ENCODE results near the gene CD53. TPM values are rescaled to one million over a fixed set of nuclear protein-coding genes. Genes with fewer than 3 reads are reported as not detected.

Gene CD53
- polyA plus RNA-seq, 1 donor from 2014 or later = not detected

DNA sequence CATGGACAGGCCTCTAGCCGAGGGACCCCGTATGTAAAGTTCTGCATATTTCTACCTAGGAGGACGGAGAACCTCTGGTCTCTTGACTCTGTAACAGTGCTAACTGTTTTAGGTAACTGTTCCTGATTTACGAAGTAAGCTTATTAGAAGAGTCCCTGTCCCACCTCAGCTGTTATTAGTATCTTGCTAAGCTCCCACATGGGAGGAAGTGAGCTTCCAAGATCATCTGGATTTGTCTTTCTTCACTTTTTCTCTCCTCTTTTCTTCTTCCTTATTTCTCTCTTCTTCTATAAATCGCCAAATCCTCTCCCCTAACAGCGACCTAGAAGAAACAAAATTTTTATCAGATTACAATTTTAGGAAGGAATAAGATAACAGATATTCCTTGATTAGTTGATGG is 4.4 kb downstream of the CD53 start:
- Histone ChIP-seq H3K27me3 (ENCODE audit: insufficient read depth, low read depth, low read length) (no peaks in the 10 kb centered on the region), H3F3A (ENCODE audit: insufficient read depth, low read length, poor library complexity, severe bottlenecking) (no peaks in the 10 kb centered on the region), H3K4me3 (ENCODE audit: low read length) (no peak overlapping the region), H4K20me1 (ENCODE audit: insufficient read depth) (no peaks in the 10 kb centered on the region), H3K9me2 (ENCODE audit: insufficient read depth, low read length) (no peaks in the 10 kb centered on the region), H3K4me2 (ENCODE audit: low read length) (no peak overlapping the region), H3K79me2 (replicated peaks; ENCODE audit: insufficient read depth, low read length) (no peaks in the 10 kb centered on the region), H2AFZ (ENCODE audit: low read depth, low read length) (no peak overlapping the region), H3K27ac (ENCODE audit: low read length) (no peak overlapping the region), H3K9ac (ENCODE audit: low read length) (no peak overlapping the region), H3K36me3 (ENCODE audit: insufficient read depth, low read length) (no peaks in the 10 kb centered on the region), H3K9me3 (ENCODE audit: low read length) (no peaks in the 10 kb centered on the region)
- TF ChIP-seq POLR2AphosphoS5 (IDR thresholded peaks at IDR 0.05) = no peak

DNA sequence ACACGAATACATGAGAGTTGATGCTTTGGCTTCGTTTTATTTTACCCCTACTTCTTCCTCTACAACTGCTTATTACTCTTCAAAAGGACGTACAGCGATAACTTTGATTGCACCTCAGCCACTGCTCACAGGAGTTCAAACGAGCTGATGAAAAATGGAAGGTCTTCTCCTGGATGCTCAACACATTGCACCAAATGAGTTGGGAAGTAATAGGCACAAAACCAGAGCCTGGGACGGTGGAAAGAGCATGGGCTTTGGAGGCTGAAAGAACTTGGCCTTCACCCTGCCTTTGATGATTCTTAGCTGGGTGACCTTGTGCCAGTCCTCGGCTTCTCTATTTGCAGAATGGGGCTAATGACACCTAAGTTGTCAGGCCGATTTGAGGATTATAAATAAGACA is 4.8 kb downstream of the CD53 start:
- Histone ChIP-seq H3K9me3 (ENCODE audit: low read length) (no peaks in the 10 kb centered on the region), H3K27me3 (ENCODE audit: insufficient read depth, low read depth, low read length) (no peaks in the 10 kb centered on the region), H3K36me3 (ENCODE audit: insufficient read depth, low read length) (no peaks in the 10 kb centered on the region), H3K9me2 (ENCODE audit: insufficient read depth, low read length) (no peaks in the 10 kb centered on the region), H3K79me2 (replicated peaks; ENCODE audit: insufficient read depth, low read length) (no peaks in the 10 kb centered on the region), H3K4me2 (ENCODE audit: low read length) (no peak overlapping the region), H2AFZ (ENCODE audit: low read depth, low read length) (no peak overlapping the region), H3F3A (ENCODE audit: insufficient read depth, low read length, poor library complexity, severe bottlenecking) (no peaks in the 10 kb centered on the region), H3K27ac (ENCODE audit: low read length) (no peak overlapping the region), H4K20me1 (ENCODE audit: insufficient read depth) (no peaks in the 10 kb centered on the region), H3K9ac (ENCODE audit: low read length) (no peak overlapping the region), H3K4me3 (ENCODE audit: low read length) (no peak overlapping the region)
- TF ChIP-seq, protein P1, sequence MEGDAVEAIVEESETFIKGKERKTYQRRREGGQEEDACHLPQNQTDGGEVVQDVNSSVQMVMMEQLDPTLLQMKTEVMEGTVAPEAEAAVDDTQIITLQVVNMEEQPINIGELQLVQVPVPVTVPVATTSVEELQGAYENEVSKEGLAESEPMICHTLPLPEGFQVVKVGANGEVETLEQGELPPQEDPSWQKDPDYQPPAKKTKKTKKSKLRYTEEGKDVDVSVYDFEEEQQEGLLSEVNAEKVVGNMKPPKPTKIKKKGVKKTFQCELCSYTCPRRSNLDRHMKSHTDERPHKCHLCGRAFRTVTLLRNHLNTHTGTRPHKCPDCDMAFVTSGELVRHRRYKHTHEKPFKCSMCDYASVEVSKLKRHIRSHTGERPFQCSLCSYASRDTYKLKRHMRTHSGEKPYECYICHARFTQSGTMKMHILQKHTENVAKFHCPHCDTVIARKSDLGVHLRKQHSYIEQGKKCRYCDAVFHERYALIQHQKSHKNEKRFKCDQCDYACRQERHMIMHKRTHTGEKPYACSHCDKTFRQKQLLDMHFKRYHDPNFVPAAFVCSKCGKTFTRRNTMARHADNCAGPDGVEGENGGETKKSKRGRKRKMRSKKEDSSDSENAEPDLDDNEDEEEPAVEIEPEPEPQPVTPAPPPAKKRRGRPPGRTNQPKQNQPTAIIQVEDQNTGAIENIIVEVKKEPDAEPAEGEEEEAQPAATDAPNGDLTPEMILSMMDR (IDR thresholded peaks at IDR 0.05; ENCODE audit: poor library complexity, severe bottlenecking) = no peak
- TF ChIP-seq, protein P2, sequence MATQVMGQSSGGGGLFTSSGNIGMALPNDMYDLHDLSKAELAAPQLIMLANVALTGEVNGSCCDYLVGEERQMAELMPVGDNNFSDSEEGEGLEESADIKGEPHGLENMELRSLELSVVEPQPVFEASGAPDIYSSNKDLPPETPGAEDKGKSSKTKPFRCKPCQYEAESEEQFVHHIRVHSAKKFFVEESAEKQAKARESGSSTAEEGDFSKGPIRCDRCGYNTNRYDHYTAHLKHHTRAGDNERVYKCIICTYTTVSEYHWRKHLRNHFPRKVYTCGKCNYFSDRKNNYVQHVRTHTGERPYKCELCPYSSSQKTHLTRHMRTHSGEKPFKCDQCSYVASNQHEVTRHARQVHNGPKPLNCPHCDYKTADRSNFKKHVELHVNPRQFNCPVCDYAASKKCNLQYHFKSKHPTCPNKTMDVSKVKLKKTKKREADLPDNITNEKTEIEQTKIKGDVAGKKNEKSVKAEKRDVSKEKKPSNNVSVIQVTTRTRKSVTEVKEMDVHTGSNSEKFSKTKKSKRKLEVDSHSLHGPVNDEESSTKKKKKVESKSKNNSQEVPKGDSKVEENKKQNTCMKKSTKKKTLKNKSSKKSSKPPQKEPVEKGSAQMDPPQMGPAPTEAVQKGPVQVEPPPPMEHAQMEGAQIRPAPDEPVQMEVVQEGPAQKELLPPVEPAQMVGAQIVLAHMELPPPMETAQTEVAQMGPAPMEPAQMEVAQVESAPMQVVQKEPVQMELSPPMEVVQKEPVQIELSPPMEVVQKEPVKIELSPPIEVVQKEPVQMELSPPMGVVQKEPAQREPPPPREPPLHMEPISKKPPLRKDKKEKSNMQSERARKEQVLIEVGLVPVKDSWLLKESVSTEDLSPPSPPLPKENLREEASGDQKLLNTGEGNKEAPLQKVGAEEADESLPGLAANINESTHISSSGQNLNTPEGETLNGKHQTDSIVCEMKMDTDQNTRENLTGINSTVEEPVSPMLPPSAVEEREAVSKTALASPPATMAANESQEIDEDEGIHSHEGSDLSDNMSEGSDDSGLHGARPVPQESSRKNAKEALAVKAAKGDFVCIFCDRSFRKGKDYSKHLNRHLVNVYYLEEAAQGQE (IDR thresholded peaks at IDR 0.05; ENCODE audit: borderline replicate concordance) = no peak
- TF ChIP-seq SMC3 (conservative IDR thresholded peaks at IDR 0.05; ENCODE audit: poor library complexity) (no peak), EZH2 (IDR thresholded peaks at IDR 0.05; ENCODE audit: borderline replicate concordance, insufficient read depth, low read length, poor library complexity, severe bottlenecking) (no peak), MXI1 (conservative IDR thresholded peaks at IDR 0.05; ENCODE audit: poor library complexity, severe bottlenecking) (no peak), RAD21 (conservative IDR thresholded peaks at IDR 0.05) (no peak), POLR2AphosphoS5 (IDR thresholded peaks at IDR 0.05) (no peak), EP300 (conservative IDR thresholded peaks at IDR 0.05; ENCODE audit: poor library complexity, severe bottlenecking) (no peak)

DNA sequence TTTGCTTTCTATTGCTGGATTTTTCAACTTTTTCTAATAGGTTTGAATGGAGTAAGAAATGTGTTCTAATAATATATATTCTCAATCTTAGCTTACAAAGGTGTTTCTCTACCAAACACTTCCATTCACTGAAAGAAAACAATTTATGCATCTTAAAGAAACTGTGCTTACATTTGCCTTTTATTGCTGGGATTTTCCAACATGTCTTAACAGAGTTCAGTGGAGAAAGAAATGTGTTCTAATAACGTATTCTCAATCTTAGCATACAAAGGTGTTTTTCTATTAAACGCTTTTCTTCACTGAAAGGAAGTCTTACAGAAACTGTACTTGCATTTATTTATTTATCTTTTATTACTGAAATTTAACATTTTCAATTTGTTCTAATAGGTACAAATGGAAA is 5.6 kb downstream of the CD53 start:
- no peaks in the 10 kb centered on the region for H3K79me2 ChIP-seq (replicated peaks; ENCODE audit: insufficient read depth, low read length)
- H3K4me3 ChIP-seq (ENCODE audit: low read length) = no peak overlapping the region
- no peak overlapping the region for H3K4me2 ChIP-seq (ENCODE audit: low read length)
- no peaks in the 10 kb centered on the region for H3K9me3 ChIP-seq (ENCODE audit: low read length)
- no peak overlapping the region for H2AFZ ChIP-seq (ENCODE audit: low read depth, low read length)
- no peak overlapping the region for H3K9ac ChIP-seq (ENCODE audit: low read length)
- H3F3A ChIP-seq (ENCODE audit: insufficient read depth, low read length, poor library complexity, severe bottlenecking) = no peaks in the 10 kb centered on the region
- H3K27ac ChIP-seq (ENCODE audit: low read length) = no peak overlapping the region
- no peaks in the 10 kb centered on the region for H4K20me1 ChIP-seq (ENCODE audit: insufficient read depth)
- no peaks in the 10 kb centered on the region for H3K27me3 ChIP-seq (ENCODE audit: insufficient read depth, low read depth, low read length)
- no peaks in the 10 kb centered on the region for H3K36me3 ChIP-seq (ENCODE audit: insufficient read depth, low read length)
- TF ChIP-seq EP300 (conservative IDR thresholded peaks at IDR 0.05; ENCODE audit: poor library complexity, severe bottlenecking) (no peak), SMC3 (conservative IDR thresholded peaks at IDR 0.05; ENCODE audit: poor library complexity) (no peak), POLR2AphosphoS5 (IDR thresholded peaks at IDR 0.05) (no peak), EZH2 (IDR thresholded peaks at IDR 0.05; ENCODE audit: borderline replicate concordance, insufficient read depth, low read length, poor library complexity, severe bottlenecking) (no peak), TAF1 (IDR thresholded peaks at IDR 0.05; ENCODE audit: low read depth) (no peak), RAD21 (conservative IDR thresholded peaks at IDR 0.05) (no peak), MXI1 (conservative IDR thresholded peaks at IDR 0.05; ENCODE audit: poor library complexity, severe bottlenecking) (no peak)
- TF ChIP-seq, protein P1 (IDR thresholded peaks at IDR 0.05; ENCODE audit: poor library complexity, severe bottlenecking) = no peak
- TF ChIP-seq, protein P2 (IDR thresholded peaks at IDR 0.05; ENCODE audit: borderline replicate concordance) = no peak
- H3K9me2 ChIP-seq (ENCODE audit: insufficient read depth, low read length) = no peaks in the 10 kb centered on the region

Data from neural cell (in vitro differentiated cells).